Measurements from ENCODE around the gene CCDC187. TPM values are rescaled to one million over a fixed set of nuclear protein-coding genes. Genes with fewer than 3 reads are reported as not detected.

Gene CCDC187
- total and polyA plus RNA-seq, 4 experiments from 2014 or later, result not detected

GRCh38 chr9:136222166-136222905 is 81.6 kb downstream of the CCDC187 start:
- Histone ChIP-seq H3K27ac (ENCODE audit: low read depth, low read length) (no peak overlapping the region), H3K36me3 (ENCODE audit: insufficient read depth, low read length) (peaks cover 26% of the 10 kb centered on the region), H3K9me3 (ENCODE audit: control insufficient read depth in 1 of 2, low read length in 2 of 2) (no peaks in the 10 kb centered on the region), H3K4me1 (ENCODE audit: insufficient read depth, low read length) (peaks cover 51% of the 10 kb centered on the region), H3K27me3 (ENCODE audit: insufficient read depth, low read length) (no peaks in the 10 kb centered on the region), H3K4me3 (ENCODE audit: low read length in 2 of 2) (no peak overlapping the region)
- Mint-ChIP-seq H3K27me3 (no peaks in the 10 kb centered on the region), H3K36me3 (peaks cover 27 to 50% of the 10 kb centered on the region in 2 donors), H3K4me3 (no peak overlapping the region), H3K9me3 (no peaks in the 10 kb centered on the region), H3K4me1 (peaks cover 14 to 49% (median 23%) of the 10 kb centered on the region in 4 donors), H3K27ac (peak overlapping the region in 2 of 7 donors; percentile 19 to 77)
- POLR2A ChIA-PET (ENCODE audit: partially characterized antibody), result no interaction called here
- intact Hi-C loops (cut with micrococcal nuclease), result no loop called here
- CTCF ChIA-PET (ENCODE audit: partially characterized antibody), result no interaction called here
- DNase-seq, result no peak

DNA sequence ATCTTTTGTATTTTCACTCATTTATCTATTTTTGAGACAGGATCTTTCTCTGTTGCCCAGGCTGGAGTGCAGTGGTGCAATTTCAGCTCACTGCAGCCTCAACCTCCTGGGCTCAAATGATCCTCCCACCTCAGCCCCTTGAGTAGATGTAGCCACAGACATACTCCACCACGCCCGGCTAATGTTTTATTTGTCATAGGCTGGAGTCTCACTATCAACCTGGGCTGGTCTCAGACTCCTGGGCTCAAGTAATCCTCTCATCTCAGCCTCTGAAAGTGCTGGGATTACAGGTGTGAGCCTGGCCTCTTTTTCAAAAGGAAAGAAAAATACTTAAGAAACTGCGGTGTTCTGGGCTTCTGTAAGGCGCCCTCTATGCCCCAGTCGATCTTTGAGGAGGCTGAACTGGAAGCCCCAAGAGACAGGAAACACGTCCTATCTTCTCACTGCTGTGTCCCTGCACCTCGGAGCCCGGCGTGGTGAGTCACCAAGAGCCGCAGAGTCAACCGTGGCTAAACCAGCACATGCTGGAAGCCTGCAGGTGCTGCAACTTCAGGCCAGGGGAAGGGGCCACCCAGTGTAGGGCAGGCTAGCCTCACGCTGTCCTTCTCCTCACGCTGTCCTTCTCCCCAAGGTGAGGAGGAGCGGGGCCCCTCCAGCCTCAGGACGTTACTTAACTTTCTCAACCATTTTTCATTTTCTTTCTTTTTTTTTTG is 83.7 kb downstream of the CCDC187 start:
- H3K27ac Mint-ChIP-seq, result peak overlapping the region; percentile 16 to 80 (median 66)
- no peaks in the 10 kb centered on the region for H3K27me3 Mint-ChIP-seq
- H3K27ac ChIP-seq (ENCODE audit: low read depth, low read length), result no peak overlapping the region
- no peaks in the 10 kb centered on the region for H3K9me3 ChIP-seq (ENCODE audit: control insufficient read depth in 1 of 2, low read length in 2 of 2)
- H3K4me3 ChIP-seq (ENCODE audit: low read length in 2 of 2), result no peak overlapping the region
- no peaks in the 10 kb centered on the region for H3K27me3 ChIP-seq (ENCODE audit: insufficient read depth, low read length)
- H3K4me3 Mint-ChIP-seq, result peak overlapping the region in 2 of 8 donors; percentile 32 to 61
- intact Hi-C loops (cut with micrococcal nuclease), result no loop called here
- H3K36me3 ChIP-seq (ENCODE audit: insufficient read depth, low read length), result peaks cover 43% of the 10 kb centered on the region
- peaks cover 30 to 53% of the 10 kb centered on the region in 2 donors for H3K36me3 Mint-ChIP-seq
- DNase-seq, result peak; percentile 27 to 68 (median 41)
- CTCF ChIA-PET (ENCODE audit: partially characterized antibody), result no interaction called here
- peaks cover 35% of the 10 kb centered on the region for H3K4me1 ChIP-seq (ENCODE audit: insufficient read depth, low read length)
- POLR2A ChIA-PET (ENCODE audit: partially characterized antibody), result no interaction called here
- H3K4me1 Mint-ChIP-seq, result peaks cover 7 to 30% (median 11%) of the 10 kb centered on the region in 4 donors
- no peaks in the 10 kb centered on the region for H3K9me3 Mint-ChIP-seq

GRCh38 chr9:136219276-136219675 is 84.6 kb downstream of the CCDC187 start:
- Mint-ChIP-seq H3K9me3 (no peaks in the 10 kb centered on the region), H3K4me1 (peaks cover 4 to 25% (median 7%) of the 10 kb centered on the region in 4 donors), H3K4me3 (no peak overlapping the region), H3K27ac (no peak overlapping the region), H3K27me3 (no peaks in the 10 kb centered on the region), H3K36me3 (peaks cover 37 to 55% of the 10 kb centered on the region in 2 donors)
- Histone ChIP-seq H3K27me3 (ENCODE audit: insufficient read depth, low read length) (no peaks in the 10 kb centered on the region), H3K4me3 (ENCODE audit: low read length in 2 of 2) (no peak overlapping the region), H3K27ac (ENCODE audit: low read depth, low read length) (no peak overlapping the region), H3K9me3 (ENCODE audit: control insufficient read depth in 1 of 2, low read length in 2 of 2) (no peaks in the 10 kb centered on the region), H3K36me3 (ENCODE audit: insufficient read depth, low read length) (peaks cover 52% of the 10 kb centered on the region), H3K4me1 (ENCODE audit: insufficient read depth, low read length) (peaks cover 26% of the 10 kb centered on the region)
- ChIA-PET POLR2A (ENCODE audit: partially characterized antibody) (no interaction called here), CTCF (ENCODE audit: partially characterized antibody) (no interaction called here)
- intact Hi-C loops (cut with micrococcal nuclease), result no loop called here
- no peak for DNase-seq

DNA sequence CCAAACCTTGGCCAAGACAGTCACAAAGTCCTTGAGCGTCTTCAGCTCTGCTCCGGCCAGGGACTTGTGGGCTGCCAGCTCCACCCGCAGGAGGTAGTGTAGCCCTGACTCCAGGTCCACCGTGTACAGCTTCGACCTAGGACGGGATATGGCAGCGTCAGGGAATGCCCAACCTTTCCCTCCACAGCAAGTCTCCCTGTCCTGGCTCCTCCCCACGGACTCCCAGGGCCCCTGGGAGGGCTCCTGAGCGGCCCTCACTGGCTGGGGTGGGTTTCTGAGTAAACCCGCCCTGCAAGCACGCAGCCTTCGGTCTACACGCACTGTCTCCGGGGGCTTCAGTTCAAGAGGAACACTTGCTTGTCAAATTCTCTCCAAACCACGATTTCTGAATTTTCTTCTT is 85.2 kb downstream of the CCDC187 start:
- Histone ChIP-seq H3K9me3 (ENCODE audit: control insufficient read depth in 1 of 2, low read length in 2 of 2) (no peaks in the 10 kb centered on the region), H3K27me3 (ENCODE audit: insufficient read depth, low read length) (no peaks in the 10 kb centered on the region), H3K4me3 (ENCODE audit: low read length in 2 of 2) (no peak overlapping the region), H3K36me3 (ENCODE audit: insufficient read depth, low read length) (peaks cover 58% of the 10 kb centered on the region), H3K27ac (ENCODE audit: low read depth, low read length) (no peak overlapping the region), H3K4me1 (ENCODE audit: insufficient read depth, low read length) (peaks cover 21% of the 10 kb centered on the region)
- CTCF ChIA-PET (ENCODE audit: partially characterized antibody), result no interaction called here
- POLR2A ChIA-PET (ENCODE audit: partially characterized antibody), result no interaction called here
- no peak overlapping the region for H3K27ac Mint-ChIP-seq
- no peak for DNase-seq
- H3K4me3 Mint-ChIP-seq, result no peak overlapping the region
- H3K27me3 Mint-ChIP-seq, result no peaks in the 10 kb centered on the region
- H3K9me3 Mint-ChIP-seq, result no peaks in the 10 kb centered on the region
- H3K4me1 Mint-ChIP-seq, result peaks cover 4 to 25% (median 7%) of the 10 kb centered on the region in 4 donors
- peaks cover 40 to 56% of the 10 kb centered on the region in 2 donors for H3K36me3 Mint-ChIP-seq
- intact Hi-C loops (cut with micrococcal nuclease), result no loop called here

DNA sequence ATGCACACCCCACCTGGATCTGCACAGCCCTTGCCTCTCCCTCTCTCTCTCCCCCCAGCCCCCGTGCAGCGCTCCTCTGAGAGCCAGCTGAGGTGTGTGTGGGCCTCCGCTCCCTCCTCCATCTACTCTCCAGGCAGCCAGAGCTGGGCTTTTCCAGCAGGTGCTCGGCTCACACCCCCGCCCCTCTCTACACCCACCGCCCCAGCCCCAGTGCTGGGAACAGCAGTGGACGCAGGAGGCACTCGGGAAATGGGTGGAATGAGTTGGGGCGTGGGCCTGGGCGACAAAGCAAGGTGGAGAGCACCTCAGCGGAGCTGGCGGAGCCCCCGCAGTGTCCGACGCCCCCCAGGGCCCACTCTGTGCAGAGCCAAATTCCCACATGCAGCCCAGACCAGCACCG is 85.6 kb downstream of the CCDC187 start:
- no peak overlapping the region for H3K4me3 Mint-ChIP-seq
- peaks cover 40 to 56% of the 10 kb centered on the region in 2 donors for H3K36me3 Mint-ChIP-seq
- H3K36me3 ChIP-seq (ENCODE audit: insufficient read depth, low read length), result peaks cover 58% of the 10 kb centered on the region
- no peak overlapping the region for H3K27ac ChIP-seq (ENCODE audit: low read depth, low read length)
- ChIA-PET POLR2A (ENCODE audit: partially characterized antibody) (no interaction called here), CTCF (ENCODE audit: partially characterized antibody) (no interaction called here)
- H3K9me3 Mint-ChIP-seq, result no peaks in the 10 kb centered on the region
- H3K4me1 ChIP-seq (ENCODE audit: insufficient read depth, low read length), result peaks cover 17% of the 10 kb centered on the region
- no peak for DNase-seq
- no peak overlapping the region for H3K27ac Mint-ChIP-seq
- H3K9me3 ChIP-seq (ENCODE audit: control insufficient read depth in 1 of 2, low read length in 2 of 2), result no peaks in the 10 kb centered on the region
- intact Hi-C loops (cut with micrococcal nuclease), result no loop called here
- H3K4me1 Mint-ChIP-seq, result peaks cover 2 to 22% (median 6%) of the 10 kb centered on the region in 4 donors
- H3K4me3 ChIP-seq (ENCODE audit: low read length in 2 of 2), result no peak overlapping the region
- no peaks in the 10 kb centered on the region for H3K27me3 ChIP-seq (ENCODE audit: insufficient read depth, low read length)
- H3K27me3 Mint-ChIP-seq, result no peaks in the 10 kb centered on the region

- Histone ChIP-seq H3K36me3 (ENCODE audit: insufficient read depth, low read length) (peaks cover 55% of the 10 kb centered on the region), H3K9me3 (ENCODE audit: control insufficient read depth in 1 of 2, low read length in 2 of 2) (no peaks in the 10 kb centered on the region), H3K27me3 (ENCODE audit: insufficient read depth, low read length) (no peaks in the 10 kb centered on the region), H3K27ac (ENCODE audit: low read depth, low read length) (no peak overlapping the region), H3K4me3 (ENCODE audit: low read length in 2 of 2) (no peak overlapping the region), H3K4me1 (ENCODE audit: insufficient read depth, low read length) (peaks cover 14% of the 10 kb centered on the region)
- POLR2A ChIA-PET (ENCODE audit: partially characterized antibody), result no interaction called here
- CTCF ChIA-PET (ENCODE audit: partially characterized antibody), result interaction anchor here (1.1 kb wide), 1 partner anchor 9 kb away, joined by 3 read pairs; no protein-coding TSS in a partner anchor
- peaks cover 46 to 59% of the 10 kb centered on the region in 2 donors for H3K36me3 Mint-ChIP-seq
- no peak overlapping the region for H3K4me3 Mint-ChIP-seq
- intact Hi-C loops (cut with micrococcal nuclease), result no loop called here
- no peaks in the 10 kb centered on the region for H3K9me3 Mint-ChIP-seq
- H3K27me3 Mint-ChIP-seq, result no peaks in the 10 kb centered on the region
- peaks cover 0 to 15% (median 5%) of the 10 kb centered on the region in 4 donors for H3K4me1 Mint-ChIP-seq
- no peak for DNase-seq
- no peak overlapping the region for H3K27ac Mint-ChIP-seq
These were observed 87.2 kb downstream of the CCDC187 start for GRCh38 chr9:136216541-136217244.

- Mint-ChIP-seq H3K27ac (no peak overlapping the region), H3K4me1 (no peaks in the 10 kb centered on the region), H3K4me3 (no peak overlapping the region), H3K36me3 (peaks cover 32 to 56% of the 10 kb centered on the region in 2 donors), H3K27me3 (no peaks in the 10 kb centered on the region), H3K9me3 (no peaks in the 10 kb centered on the region)
- CTCF ChIA-PET (ENCODE audit: partially characterized antibody), result no interaction called here
- H3K27me3 ChIP-seq (ENCODE audit: insufficient read depth, low read length), result no peaks in the 10 kb centered on the region
- no peak overlapping the region for H3K4me3 ChIP-seq (ENCODE audit: low read length in 2 of 2)
- intact Hi-C loops (cut with micrococcal nuclease), result no loop called here
- POLR2A ChIA-PET (ENCODE audit: partially characterized antibody), result no interaction called here
- no peaks in the 10 kb centered on the region for H3K9me3 ChIP-seq (ENCODE audit: control insufficient read depth in 1 of 2, low read length in 2 of 2)
- no peak for DNase-seq
- peaks cover 50% of the 10 kb centered on the region for H3K36me3 ChIP-seq (ENCODE audit: insufficient read depth, low read length)
- H3K4me1 ChIP-seq (ENCODE audit: insufficient read depth, low read length), result no peaks in the 10 kb centered on the region
- no peak overlapping the region for H3K27ac ChIP-seq (ENCODE audit: low read depth, low read length)
These were observed 90.2 kb downstream of the CCDC187 start for GRCh38 chr9:136213733-136214132.

Data from CD4-positive, alpha-beta memory T cell (primary cell).